ENCODE measurements around the gene PPM1D. TPM values are rescaled to one million over a fixed set of nuclear protein-coding genes. Genes with fewer than 3 reads are reported as not detected.

The PPM1D gene
- total and polyA plus RNA-seq, 2 experiments from 2014 or later: 7.8 to 13.3 TPM

DNA sequence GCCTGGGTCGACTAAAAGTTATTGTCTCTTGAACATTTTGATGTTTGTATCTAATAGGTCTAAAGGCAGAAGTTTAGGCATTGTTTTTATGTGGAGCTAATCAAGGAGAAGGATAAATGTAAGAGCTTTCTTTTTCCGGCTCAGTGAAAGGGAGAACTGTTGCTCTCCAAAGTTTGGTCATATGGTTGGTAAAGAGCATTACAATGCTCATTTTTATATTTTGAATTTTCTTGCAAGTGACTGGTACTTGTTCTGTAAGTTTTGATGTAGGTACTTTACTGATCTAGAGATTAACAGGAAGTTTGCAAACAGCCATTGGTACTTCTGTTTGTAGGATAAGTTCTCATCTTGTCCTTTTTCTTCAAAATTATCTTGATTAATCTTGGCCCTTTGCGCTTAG is 46.7 kb downstream of the PPM1D start:
- H4K20me1 ChIP-seq (replicated peaks; ENCODE audit: insufficient read depth): no peaks in the 10 kb centered on the region; the same call in none of the 2 replicates
- DNase-seq (ENCODE audit: low spot score) (no peak), ATAC-seq (no peak)
- H3K4me3 ChIP-seq: no peak overlapping the region
- no peaks in the 10 kb centered on the region for H3K36me3 ChIP-seq (ENCODE audit: insufficient read depth)
- no peaks in the 10 kb centered on the region for H3F3A ChIP-seq (replicated peaks; ENCODE audit: low read depth)
- H3K27ac ChIP-seq (ENCODE audit: low read depth): no peak overlapping the region
- H2AFZ ChIP-seq: no peak overlapping the region
- H3K9me2 ChIP-seq (ENCODE audit: insufficient read depth): no peaks in the 10 kb centered on the region
- Mint-ChIP-seq H3K36me3 (ENCODE audit: low read depth) (peaks cover 29% of the 10 kb centered on the region), H3K27ac (no peak overlapping the region), H3K4me1 (no peaks in the 10 kb centered on the region), H3K27me3 (ENCODE audit: insufficient read depth, low read depth, poor library complexity) (peaks cover 8% of the 10 kb centered on the region), H3K4me3 (no peak overlapping the region), H3K9me3 (no peaks in the 10 kb centered on the region)
- no peaks in the 10 kb centered on the region for H3K27me3 ChIP-seq (ENCODE audit: insufficient read depth)
- no peak overlapping the region for H3K4me2 ChIP-seq
- H3K4me1 ChIP-seq (ENCODE audit: insufficient read depth): no peaks in the 10 kb centered on the region
- peaks cover 27% of the 10 kb centered on the region for H3K79me2 ChIP-seq (replicated peaks; ENCODE audit: insufficient read depth)
- TF ChIP-seq EZH2 (IDR thresholded peaks at IDR 0.05; ENCODE audit: low read depth, unreplicated experiment): no peak
- TF ChIP-seq, protein P1, sequence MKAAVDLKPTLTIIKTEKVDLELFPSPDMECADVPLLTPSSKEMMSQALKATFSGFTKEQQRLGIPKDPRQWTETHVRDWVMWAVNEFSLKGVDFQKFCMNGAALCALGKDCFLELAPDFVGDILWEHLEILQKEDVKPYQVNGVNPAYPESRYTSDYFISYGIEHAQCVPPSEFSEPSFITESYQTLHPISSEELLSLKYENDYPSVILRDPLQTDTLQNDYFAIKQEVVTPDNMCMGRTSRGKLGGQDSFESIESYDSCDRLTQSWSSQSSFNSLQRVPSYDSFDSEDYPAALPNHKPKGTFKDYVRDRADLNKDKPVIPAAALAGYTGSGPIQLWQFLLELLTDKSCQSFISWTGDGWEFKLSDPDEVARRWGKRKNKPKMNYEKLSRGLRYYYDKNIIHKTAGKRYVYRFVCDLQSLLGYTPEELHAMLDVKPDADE (IDR thresholded peaks at IDR 0.05): no peak
- TF ChIP-seq, protein P2, sequence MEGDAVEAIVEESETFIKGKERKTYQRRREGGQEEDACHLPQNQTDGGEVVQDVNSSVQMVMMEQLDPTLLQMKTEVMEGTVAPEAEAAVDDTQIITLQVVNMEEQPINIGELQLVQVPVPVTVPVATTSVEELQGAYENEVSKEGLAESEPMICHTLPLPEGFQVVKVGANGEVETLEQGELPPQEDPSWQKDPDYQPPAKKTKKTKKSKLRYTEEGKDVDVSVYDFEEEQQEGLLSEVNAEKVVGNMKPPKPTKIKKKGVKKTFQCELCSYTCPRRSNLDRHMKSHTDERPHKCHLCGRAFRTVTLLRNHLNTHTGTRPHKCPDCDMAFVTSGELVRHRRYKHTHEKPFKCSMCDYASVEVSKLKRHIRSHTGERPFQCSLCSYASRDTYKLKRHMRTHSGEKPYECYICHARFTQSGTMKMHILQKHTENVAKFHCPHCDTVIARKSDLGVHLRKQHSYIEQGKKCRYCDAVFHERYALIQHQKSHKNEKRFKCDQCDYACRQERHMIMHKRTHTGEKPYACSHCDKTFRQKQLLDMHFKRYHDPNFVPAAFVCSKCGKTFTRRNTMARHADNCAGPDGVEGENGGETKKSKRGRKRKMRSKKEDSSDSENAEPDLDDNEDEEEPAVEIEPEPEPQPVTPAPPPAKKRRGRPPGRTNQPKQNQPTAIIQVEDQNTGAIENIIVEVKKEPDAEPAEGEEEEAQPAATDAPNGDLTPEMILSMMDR (conservative IDR thresholded peaks at IDR 0.05; ENCODE audit: low read depth in 2 of 2): no peak
- no peak for TF ChIP-seq NANOG (IDR thresholded peaks at IDR 0.05; ENCODE audit: borderline replicate concordance)
- TF ChIP-seq, protein P3, sequence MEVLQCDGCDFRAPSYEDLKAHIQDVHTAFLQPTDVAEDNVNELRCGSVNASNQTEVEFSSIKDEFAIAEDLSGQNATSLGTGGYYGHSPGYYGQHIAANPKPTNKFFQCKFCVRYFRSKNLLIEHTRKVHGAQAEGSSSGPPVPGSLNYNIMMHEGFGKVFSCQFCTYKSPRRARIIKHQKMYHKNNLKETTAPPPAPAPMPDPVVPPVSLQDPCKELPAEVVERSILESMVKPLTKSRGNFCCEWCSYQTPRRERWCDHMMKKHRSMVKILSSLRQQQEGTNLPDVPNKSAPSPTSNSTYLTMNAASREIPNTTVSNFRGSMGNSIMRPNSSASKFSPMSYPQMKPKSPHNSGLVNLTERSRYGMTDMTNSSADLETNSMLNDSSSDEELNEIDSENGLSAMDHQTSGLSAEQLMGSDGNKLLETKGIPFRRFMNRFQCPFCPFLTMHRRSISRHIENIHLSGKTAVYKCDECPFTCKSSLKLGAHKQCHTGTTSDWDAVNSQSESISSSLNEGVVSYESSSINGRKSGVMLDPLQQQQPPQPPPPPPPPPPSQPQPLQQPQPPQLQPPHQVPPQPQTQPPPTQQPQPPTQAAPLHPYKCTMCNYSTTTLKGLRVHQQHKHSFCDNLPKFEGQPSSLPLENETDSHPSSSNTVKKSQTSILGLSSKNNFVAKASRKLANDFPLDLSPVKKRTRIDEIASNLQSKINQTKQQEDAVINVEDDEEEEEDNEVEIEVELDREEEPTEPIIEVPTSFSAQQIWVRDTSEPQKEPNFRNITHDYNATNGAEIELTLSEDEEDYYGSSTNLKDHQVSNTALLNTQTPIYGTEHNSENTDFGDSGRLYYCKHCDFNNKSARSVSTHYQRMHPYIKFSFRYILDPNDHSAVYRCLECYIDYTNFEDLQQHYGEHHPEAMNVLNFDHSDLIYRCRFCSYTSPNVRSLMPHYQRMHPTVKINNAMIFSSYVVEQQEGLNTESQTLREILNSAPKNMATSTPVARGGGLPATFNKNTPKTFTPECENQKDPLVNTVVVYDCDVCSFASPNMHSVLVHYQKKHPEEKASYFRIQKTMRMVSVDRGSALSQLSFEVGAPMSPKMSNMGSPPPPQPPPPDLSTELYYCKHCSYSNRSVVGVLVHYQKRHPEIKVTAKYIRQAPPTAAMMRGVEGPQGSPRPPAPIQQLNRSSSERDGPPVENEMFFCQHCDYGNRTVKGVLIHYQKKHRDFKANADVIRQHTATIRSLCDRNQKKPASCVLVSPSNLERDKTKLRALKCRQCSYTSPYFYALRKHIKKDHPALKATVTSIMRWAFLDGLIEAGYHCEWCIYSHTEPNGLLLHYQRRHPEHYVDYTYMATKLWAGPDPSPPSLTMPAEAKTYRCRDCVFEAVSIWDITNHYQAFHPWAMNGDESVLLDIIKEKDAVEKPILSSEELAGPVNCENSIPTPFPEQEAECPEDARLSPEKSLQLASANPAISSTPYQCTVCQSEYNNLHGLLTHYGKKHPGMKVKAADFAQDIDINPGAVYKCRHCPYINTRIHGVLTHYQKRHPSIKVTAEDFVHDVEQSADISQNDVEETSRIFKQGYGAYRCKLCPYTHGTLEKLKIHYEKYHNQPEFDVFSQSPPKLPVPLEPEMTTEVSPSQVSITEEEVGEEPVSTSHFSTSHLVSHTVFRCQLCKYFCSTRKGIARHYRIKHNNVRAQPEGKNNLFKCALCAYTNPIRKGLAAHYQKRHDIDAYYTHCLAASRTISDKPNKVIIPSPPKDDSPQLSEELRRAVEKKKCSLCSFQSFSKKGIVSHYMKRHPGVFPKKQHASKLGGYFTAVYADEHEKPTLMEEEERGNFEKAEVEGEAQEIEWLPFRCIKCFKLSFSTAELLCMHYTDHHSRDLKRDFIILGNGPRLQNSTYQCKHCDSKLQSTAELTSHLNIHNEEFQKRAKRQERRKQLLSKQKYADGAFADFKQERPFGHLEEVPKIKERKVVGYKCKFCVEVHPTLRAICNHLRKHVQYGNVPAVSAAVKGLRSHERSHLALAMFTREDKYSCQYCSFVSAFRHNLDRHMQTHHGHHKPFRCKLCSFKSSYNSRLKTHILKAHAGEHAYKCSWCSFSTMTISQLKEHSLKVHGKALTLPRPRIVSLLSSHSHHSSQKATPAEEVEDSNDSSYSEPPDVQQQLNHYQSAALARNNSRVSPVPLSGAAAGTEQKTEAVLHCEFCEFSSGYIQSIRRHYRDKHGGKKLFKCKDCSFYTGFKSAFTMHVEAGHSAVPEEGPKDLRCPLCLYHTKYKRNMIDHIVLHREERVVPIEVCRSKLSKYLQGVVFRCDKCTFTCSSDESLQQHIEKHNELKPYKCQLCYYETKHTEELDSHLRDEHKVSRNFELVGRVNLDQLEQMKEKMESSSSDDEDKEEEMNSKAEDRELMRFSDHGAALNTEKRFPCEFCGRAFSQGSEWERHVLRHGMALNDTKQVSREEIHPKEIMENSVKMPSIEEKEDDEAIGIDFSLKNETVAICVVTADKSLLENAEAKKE (CRISPR knock-in tag; IDR thresholded peaks at IDR 0.05): no peak
- no peak for TF ChIP-seq CREB1 (CRISPR knock-in tag; IDR thresholded peaks at IDR 0.05; ENCODE audit: low read depth)
- TF ChIP-seq ZNF331 (CRISPR knock-in tag; IDR thresholded peaks at IDR 0.05; ENCODE audit: low read depth): no peak
- TF ChIP-seq JUNB (IDR thresholded peaks at IDR 0.05; ENCODE audit: unreplicated experiment): no peak
- TF ChIP-seq POLR2AphosphoS5 (IDR thresholded peaks at IDR 0.05; ENCODE audit: low read depth): no peak
- TF ChIP-seq, protein P4, sequence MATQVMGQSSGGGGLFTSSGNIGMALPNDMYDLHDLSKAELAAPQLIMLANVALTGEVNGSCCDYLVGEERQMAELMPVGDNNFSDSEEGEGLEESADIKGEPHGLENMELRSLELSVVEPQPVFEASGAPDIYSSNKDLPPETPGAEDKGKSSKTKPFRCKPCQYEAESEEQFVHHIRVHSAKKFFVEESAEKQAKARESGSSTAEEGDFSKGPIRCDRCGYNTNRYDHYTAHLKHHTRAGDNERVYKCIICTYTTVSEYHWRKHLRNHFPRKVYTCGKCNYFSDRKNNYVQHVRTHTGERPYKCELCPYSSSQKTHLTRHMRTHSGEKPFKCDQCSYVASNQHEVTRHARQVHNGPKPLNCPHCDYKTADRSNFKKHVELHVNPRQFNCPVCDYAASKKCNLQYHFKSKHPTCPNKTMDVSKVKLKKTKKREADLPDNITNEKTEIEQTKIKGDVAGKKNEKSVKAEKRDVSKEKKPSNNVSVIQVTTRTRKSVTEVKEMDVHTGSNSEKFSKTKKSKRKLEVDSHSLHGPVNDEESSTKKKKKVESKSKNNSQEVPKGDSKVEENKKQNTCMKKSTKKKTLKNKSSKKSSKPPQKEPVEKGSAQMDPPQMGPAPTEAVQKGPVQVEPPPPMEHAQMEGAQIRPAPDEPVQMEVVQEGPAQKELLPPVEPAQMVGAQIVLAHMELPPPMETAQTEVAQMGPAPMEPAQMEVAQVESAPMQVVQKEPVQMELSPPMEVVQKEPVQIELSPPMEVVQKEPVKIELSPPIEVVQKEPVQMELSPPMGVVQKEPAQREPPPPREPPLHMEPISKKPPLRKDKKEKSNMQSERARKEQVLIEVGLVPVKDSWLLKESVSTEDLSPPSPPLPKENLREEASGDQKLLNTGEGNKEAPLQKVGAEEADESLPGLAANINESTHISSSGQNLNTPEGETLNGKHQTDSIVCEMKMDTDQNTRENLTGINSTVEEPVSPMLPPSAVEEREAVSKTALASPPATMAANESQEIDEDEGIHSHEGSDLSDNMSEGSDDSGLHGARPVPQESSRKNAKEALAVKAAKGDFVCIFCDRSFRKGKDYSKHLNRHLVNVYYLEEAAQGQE (IDR thresholded peaks at IDR 0.05; ENCODE audit: unreplicated experiment): no peak
- TF ChIP-seq STAT1 (IDR thresholded peaks at IDR 0.05; ENCODE audit: unreplicated experiment): no peak

Data from GM23338 (cell line).